Mesendoderm (in vitro differentiated cells): ENCODE results near the gene MROH9.

Experiments used
- DNase-seq: peaks from one replicate; pipeline ENCODE4 v3.0.0; 2013
- H2AK5ac ChIP-seq: 2 replicates; pipeline ENCODE4 v1.6.1; 2013; ENCODE audit warnings: low read length, inconsistent platforms
- H2BK120ac ChIP-seq: 2 replicates; pipeline ENCODE4 v1.6.1; 2013; ENCODE audit warnings: low read depth, mild to moderate bottlenecking, low read length, moderate library complexity, mixed read lengths
- H2BK15ac ChIP-seq: replicated peaks from 2 replicates; pipeline ENCODE4 v1.6.1; 2013; ENCODE audit warnings: low read depth, mild to moderate bottlenecking, moderate library complexity
- H2BK5ac ChIP-seq: 2 replicates; pipeline ENCODE4 v1.6.1; 2013; ENCODE audit warnings: low read length, inconsistent platforms
- H3K18ac ChIP-seq: 2 replicates; pipeline ENCODE4 v1.6.1; 2013; ENCODE audit warnings: mild to moderate bottlenecking, low read length, mixed read lengths
- H3K23ac ChIP-seq: one replicate; pipeline ENCODE4 v1.6.1; 2013; ENCODE audit warnings: low read length
- H3K27ac ChIP-seq: 2 replicates; pipeline ENCODE4 v1.5.1; 2013; ENCODE audit warnings: low read depth, mild to moderate bottlenecking, inconsistent platforms, low read length, moderate library complexity
- H3K27me3 ChIP-seq: 2 replicates; pipeline ENCODE4 v1.6.1; 2013; ENCODE audit warnings: low read length, control low read depth, mild to moderate bottlenecking, inconsistent platforms; ENCODE audit not compliant: insufficient read depth, poor library complexity
- H3K36me3 ChIP-seq: 2 replicates; pipeline ENCODE4 v1.6.1; 2013; ENCODE audit warnings: low read length, inconsistent platforms; ENCODE audit not compliant: control insufficient read depth, insufficient read depth
- H3K4ac ChIP-seq: one replicate; pipeline ENCODE4 v1.6.1; 2013; ENCODE audit warnings: low read depth, mild to moderate bottlenecking, low read length, moderate library complexity
- H3K4me1 ChIP-seq: 2 replicates; pipeline ENCODE4 v1.6.1; 2013; ENCODE audit warnings: low read depth, low read length, inconsistent platforms; ENCODE audit not compliant: control insufficient read depth
- H3K4me2 ChIP-seq: 2 replicates; pipeline ENCODE4 v1.6.1; 2013; ENCODE audit warnings: low read length
- H3K4me3 ChIP-seq: 2 replicates; pipeline ENCODE4 v1.5.1; 2013; ENCODE audit warnings: mild to moderate bottlenecking, low read length
- H3K56ac ChIP-seq: one replicate; pipeline ENCODE4 v1.6.1; 2013; ENCODE audit warnings: low read length
- H3K79me1 ChIP-seq: 2 replicates; pipeline ENCODE4 v1.6.1; 2013; ENCODE audit warnings: low read length, inconsistent platforms
- H3K79me2 ChIP-seq: 2 replicates; pipeline ENCODE4 v1.6.1; 2013; ENCODE audit warnings: mild to moderate bottlenecking, low read length; ENCODE audit not compliant: control insufficient read depth, insufficient read depth
- H3K9ac ChIP-seq: 2 replicates; pipeline ENCODE4 v1.6.1; 2013; ENCODE audit warnings: low read length, inconsistent platforms
- H4K5ac ChIP-seq: one replicate; pipeline ENCODE4 v1.6.1; 2013; ENCODE audit warnings: low read length
- H4K8ac ChIP-seq: one replicate; pipeline ENCODE4 v1.6.1; 2013; ENCODE audit warnings: low read depth, mild to moderate bottlenecking, control low read depth, low read length, moderate library complexity
- WGBS: extraction: QIAGEN DNeasy Blood & Tissue Kit; methylation state at CpG from one replicate; pipeline ENCODE4 v1.1.7; 2013; ENCODE audit warnings: low lambda C conversion rate, missing lambda C conversion rate; ENCODE audit not compliant: insufficient coverage; ENCODE audit errors: extremely low coverage; 5-methylcytosine and 5-hydroxymethylcytosine counted together

MROH9 gene

GRCh38 chr1:171081763-171082201 is 146.4 kb downstream of the MROH9 start:
- no peak overlapping the region for H2BK5ac ChIP-seq
- no peak overlapping the region for H3K9ac ChIP-seq
- H3K4ac ChIP-seq = no peak overlapping the region
- no peak overlapping the region for H3K4me2 ChIP-seq
- H2AK5ac ChIP-seq = no peak overlapping the region
- no peak overlapping the region for H3K27ac ChIP-seq
- no peak overlapping the region for H3K23ac ChIP-seq
- no peak overlapping the region for H3K18ac ChIP-seq
- no peak overlapping the region for H2BK120ac ChIP-seq
- no peaks in the 10 kb centered on the region for H3K79me1 ChIP-seq
- H3K56ac ChIP-seq = no peak overlapping the region
- no peak overlapping the region for H4K8ac ChIP-seq
- H3K79me2 ChIP-seq = no peaks in the 10 kb centered on the region
- no peaks in the 10 kb centered on the region for H3K27me3 ChIP-seq
- no peak for DNase-seq
- H3K4me1 ChIP-seq = no peaks in the 10 kb centered on the region
- no peak overlapping the region for H4K5ac ChIP-seq
- no peak overlapping the region for H3K4me3 ChIP-seq
- H3K36me3 ChIP-seq = no peaks in the 10 kb centered on the region
- no peak overlapping the region for H2BK15ac ChIP-seq
- no CpG with 5 or more reads among the region's 7 CpGs for WGBS

DNA sequence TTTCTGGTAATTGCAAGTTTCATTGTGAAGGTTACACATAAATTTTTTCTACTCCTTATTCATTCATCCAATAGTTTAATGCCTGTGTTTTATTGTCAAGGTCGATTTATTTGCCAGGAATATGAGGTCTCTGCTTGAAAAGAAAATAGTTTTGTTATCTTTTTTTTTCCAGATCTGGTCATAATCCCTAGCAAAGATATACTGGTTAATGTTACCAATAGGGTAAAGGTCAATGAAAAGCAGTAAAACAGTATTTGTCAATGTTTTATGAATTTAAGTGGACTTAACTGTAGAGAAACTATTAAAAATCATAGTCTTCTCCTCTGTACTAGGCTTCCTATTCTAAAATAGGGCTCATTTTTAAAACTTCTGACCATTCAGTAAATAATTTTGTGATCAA is 147.3 kb downstream of the MROH9 start:
- H2BK120ac ChIP-seq = no peak overlapping the region
- H3K79me2 ChIP-seq = no peaks in the 10 kb centered on the region
- H3K23ac ChIP-seq = no peak overlapping the region
- no peak overlapping the region for H3K18ac ChIP-seq
- H3K4me1 ChIP-seq = no peaks in the 10 kb centered on the region
- no peak overlapping the region for H3K9ac ChIP-seq
- H3K4me2 ChIP-seq = no peak overlapping the region
- no peak overlapping the region for H2BK15ac ChIP-seq
- no peak overlapping the region for H3K27ac ChIP-seq
- WGBS = no CpG with 5 or more reads among the region's 1 CpG
- H2AK5ac ChIP-seq = no peak overlapping the region
- H3K4me3 ChIP-seq = no peak overlapping the region
- no peaks in the 10 kb centered on the region for H3K36me3 ChIP-seq
- H3K79me1 ChIP-seq = no peaks in the 10 kb centered on the region
- no peaks in the 10 kb centered on the region for H3K27me3 ChIP-seq
- no peak overlapping the region for H2BK5ac ChIP-seq
- no peak overlapping the region for H4K5ac ChIP-seq
- no peak for DNase-seq
- H4K8ac ChIP-seq = no peak overlapping the region
- H3K56ac ChIP-seq = no peak overlapping the region
- no peak overlapping the region for H3K4ac ChIP-seq

DNA sequence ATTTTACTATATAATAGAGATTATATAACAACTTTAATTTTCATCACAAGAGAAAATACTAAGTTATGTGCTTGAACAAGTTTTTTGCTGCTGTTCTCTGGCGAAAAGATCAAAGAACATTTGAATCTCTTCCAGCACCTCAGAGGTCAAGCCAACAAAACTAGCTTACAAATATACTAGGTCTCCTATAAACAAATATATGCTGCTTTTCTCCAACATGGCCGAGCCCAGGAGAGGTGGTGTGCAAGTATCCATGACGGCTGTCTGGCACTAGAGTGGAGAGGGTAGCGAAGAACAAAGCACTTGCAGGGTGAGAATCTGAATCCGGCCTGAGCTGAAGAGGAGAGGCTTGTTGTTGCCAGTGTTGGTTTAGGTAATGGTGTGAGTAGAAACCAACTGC is 147.9 kb downstream of the MROH9 start:
- Histone ChIP-seq H3K27ac (no peak overlapping the region), H3K56ac (no peak overlapping the region), H3K4ac (no peak overlapping the region), H3K18ac (no peak overlapping the region), H2BK15ac (no peak overlapping the region), H3K23ac (no peak overlapping the region), H3K79me1 (no peaks in the 10 kb centered on the region), H2BK120ac (no peak overlapping the region), H2BK5ac (no peak overlapping the region), H3K9ac (no peak overlapping the region), H3K36me3 (no peaks in the 10 kb centered on the region), H2AK5ac (no peak overlapping the region), H3K4me1 (no peaks in the 10 kb centered on the region), H3K4me3 (no peak overlapping the region), H4K5ac (no peak overlapping the region), H4K8ac (no peak overlapping the region), H3K79me2 (no peaks in the 10 kb centered on the region), H3K27me3 (no peaks in the 10 kb centered on the region), H3K4me2 (no peak overlapping the region)
- DNase-seq = no peak
- WGBS = no CpG with 5 or more reads among the region's 5 CpGs

GRCh38 chr1:171084091-171084490 is 148.8 kb downstream of the MROH9 start:
- no peaks in the 10 kb centered on the region for H3K27me3 ChIP-seq
- H3K56ac ChIP-seq = no peak overlapping the region
- H3K4me2 ChIP-seq = no peak overlapping the region
- H3K23ac ChIP-seq = no peak overlapping the region
- H2BK120ac ChIP-seq = no peak overlapping the region
- H3K18ac ChIP-seq = no peak overlapping the region
- no peak overlapping the region for H2BK5ac ChIP-seq
- no peak overlapping the region for H2BK15ac ChIP-seq
- H3K79me1 ChIP-seq = no peaks in the 10 kb centered on the region
- H3K4ac ChIP-seq = no peak overlapping the region
- H4K5ac ChIP-seq = no peak overlapping the region
- H2AK5ac ChIP-seq = no peak overlapping the region
- H3K9ac ChIP-seq = no peak overlapping the region
- H3K27ac ChIP-seq = no peak overlapping the region
- H3K79me2 ChIP-seq = no peaks in the 10 kb centered on the region
- no peaks in the 10 kb centered on the region for H3K36me3 ChIP-seq
- no peak overlapping the region for H4K8ac ChIP-seq
- H3K4me1 ChIP-seq = no peaks in the 10 kb centered on the region
- DNase-seq = no peak
- no peak overlapping the region for H3K4me3 ChIP-seq

GRCh38 chr1:171084870-171085269 is 149.5 kb downstream of the MROH9 start:
- H3K36me3 ChIP-seq = no peaks in the 10 kb centered on the region
- WGBS = no CpG with 5 or more reads among the region's 2 CpGs

DNA sequence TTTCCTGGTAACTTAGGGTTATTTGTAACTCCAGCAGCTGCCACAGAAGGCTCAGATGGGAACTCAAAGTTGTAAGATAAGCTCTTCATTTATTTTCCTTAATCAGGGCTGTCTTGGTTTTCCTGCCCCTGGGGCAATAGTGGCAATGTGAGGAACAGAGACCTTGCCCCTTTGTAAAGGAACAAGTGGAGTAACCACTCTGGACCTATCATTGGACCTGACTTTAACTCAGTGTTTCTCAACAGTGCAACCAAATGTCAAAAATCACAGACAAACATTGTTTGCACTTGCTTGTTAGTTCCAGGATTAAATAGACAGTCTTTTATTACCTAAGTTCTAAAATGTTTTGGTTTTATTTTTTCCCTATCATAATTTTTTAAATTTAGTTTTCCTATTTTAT is 152.6 kb downstream of the MROH9 start:
- Histone ChIP-seq H3K4me1 (no peaks in the 10 kb centered on the region), H3K4me3 (no peak overlapping the region), H3K79me2 (no peaks in the 10 kb centered on the region), H2BK120ac (no peak overlapping the region), H3K18ac (no peak overlapping the region), H4K8ac (no peak overlapping the region), H2BK15ac (no peak overlapping the region), H3K79me1 (no peaks in the 10 kb centered on the region), H3K4ac (no peak overlapping the region), H3K56ac (no peak overlapping the region), H4K5ac (no peak overlapping the region), H3K23ac (no peak overlapping the region), H3K27ac (no peak overlapping the region), H2BK5ac (no peak overlapping the region), H3K27me3 (no peaks in the 10 kb centered on the region), H2AK5ac (no peak overlapping the region), H3K36me3 (no peaks in the 10 kb centered on the region), H3K9ac (no peak overlapping the region), H3K4me2 (no peak overlapping the region)
- DNase-seq = no peak

More at GRCh38 chr1:171084870-171085269, 149.5 kb downstream of the MROH9 start:
- no peak overlapping the region for H3K4ac ChIP-seq
- no peaks in the 10 kb centered on the region for H3K27me3 ChIP-seq
- H2BK5ac ChIP-seq = no peak overlapping the region
- H3K23ac ChIP-seq = no peak overlapping the region
- no peak overlapping the region for H2BK15ac ChIP-seq
- H4K8ac ChIP-seq = no peak overlapping the region
- no peaks in the 10 kb centered on the region for H3K4me1 ChIP-seq
- no peak overlapping the region for H4K5ac ChIP-seq
- no peak overlapping the region for H3K4me2 ChIP-seq
- no peaks in the 10 kb centered on the region for H3K79me2 ChIP-seq
- no peak overlapping the region for H3K4me3 ChIP-seq
- H3K79me1 ChIP-seq = no peaks in the 10 kb centered on the region
- H3K18ac ChIP-seq = no peak overlapping the region
- no peak overlapping the region for H2BK120ac ChIP-seq
- H3K9ac ChIP-seq = no peak overlapping the region
- no peak overlapping the region for H2AK5ac ChIP-seq
- no peak for DNase-seq
- no peak overlapping the region for H3K56ac ChIP-seq
- H3K27ac ChIP-seq = no peak overlapping the region
